Esophagus muscularis mucosa (tissue), 4 donors: ENCODE data around the gene SAXO2.
"Not testable (repeated sequence)": the region's sequence is repeated elsewhere in the genome, so short reads cannot be mapped to it uniquely, and the experiment has no call there.

ENCODE experiments used
- CTCF ChIP-seq, 3 experiments: fragments of 200-600 bp in 2 of 3; fragments of 450-650 bp in 1 of 3; sonication (generic) in 2 of 3; IDR thresholded peaks; one replicate each; pipeline ENCODE4 v1.5.1; 2017 to 2019; ENCODE audit warnings: antibody characterized with exemption in 3 of 3, mild to moderate bottlenecking in 2 of 3, moderate library complexity in 1 of 3
- EP300 ChIP-seq: sonication (generic); formaldehyde crosslinking; IDR thresholded peaks from one replicate; pipeline ENCODE4 v1.6.1; 2017; ENCODE audit warnings: antibody characterized with exemption
- POLR2A ChIP-seq: fragments of 450-650 bp; IDR thresholded peaks from one replicate; pipeline ENCODE4 v1.6.1; 2017; ENCODE audit warnings: antibody characterized with exemption, moderate library complexity, mild to moderate bottlenecking, low read depth
- POLR2AphosphoS5 ChIP-seq, 2 donors: sonication (generic); formaldehyde crosslinking; IDR thresholded peaks; one replicate each; pipeline ENCODE4 v1.6.1; 2017; ENCODE audit warnings: antibody characterized with exemption in 2 of 2

GRCh38 chr15:82286475-82286874, 23.9 kb downstream of the SAXO2 start:
- not testable (repeated sequence) for TF ChIP-seq CTCF (IDR thresholded peaks at IDR 0.05); POLR2A; POLR2AphosphoS5 (IDR thresholded peaks at IDR 0.05); EP300
